Endothelial cell (in vitro differentiated cells): ENCODE data around the gene COL11A1. TPM values are rescaled to one million over a fixed set of nuclear protein-coding genes. Genes with fewer than 3 reads are reported as not detected.
"Not testable (repeated sequence)": the region's sequence is repeated elsewhere in the genome, so short reads cannot be mapped to it uniquely, and the experiment has no call there.

Source experiments
- DNase-seq: peaks from one replicate; pipeline ENCODE4 v3.0.0; 2021; ENCODE audit warnings: low spot score
- H3K27ac Mint-ChIP-seq: one replicate; pipeline ENCODE4 v1.8.0; 2021; ENCODE audit warnings: mixed read lengths, inconsistent platforms; ENCODE audit not compliant: unreplicated experiment
- H3K27me3 Mint-ChIP-seq: one replicate; pipeline ENCODE4 v1.8.0; 2021; ENCODE audit warnings: mild to moderate bottlenecking, moderate library complexity, mixed read lengths, inconsistent platforms; ENCODE audit not compliant: unreplicated experiment
- H3K36me3 Mint-ChIP-seq: one replicate; pipeline ENCODE4 v1.8.0; 2021; ENCODE audit warnings: mild to moderate bottlenecking, low read depth, mixed read lengths, inconsistent platforms; ENCODE audit not compliant: unreplicated experiment
- H3K4me1 Mint-ChIP-seq: one replicate; pipeline ENCODE4 v1.8.0; 2021; ENCODE audit warnings: mild to moderate bottlenecking, mixed read lengths, inconsistent platforms; ENCODE audit not compliant: unreplicated experiment
- H3K4me3 Mint-ChIP-seq: one replicate; pipeline ENCODE4 v1.8.0; 2021; ENCODE audit warnings: mild to moderate bottlenecking, mixed read lengths, inconsistent platforms; ENCODE audit not compliant: unreplicated experiment
- H3K9me3 Mint-ChIP-seq: one replicate; pipeline ENCODE4 v1.8.0; 2021; ENCODE audit warnings: mixed read lengths, inconsistent platforms; ENCODE audit not compliant: unreplicated experiment
- total RNA-seq: library from RNA; stranded (reverse); fragmentation: NEBNext Ultra II Directional; extraction: Animal tissue kit (Norgen Biotek cat#: 25700); gene quantifications from one replicate; pipeline ENCODE4 v1.2.1, GENCODE V29; 2021; ENCODE audit not compliant: unreplicated experiment
- TF ChIP-seq, protein P1 (sequence below): fragments of 200-600 bp; sonication (generic); IDR thresholded peaks from one replicate; pipeline ENCODE4 v1.5.0; 2021; ENCODE audit warnings: antibody characterized with exemption; ENCODE audit not compliant: unreplicated experiment

The COL11A1 gene
- total RNA-seq, 1 donor from 2014 or later: 9.2 TPM

DNA sequence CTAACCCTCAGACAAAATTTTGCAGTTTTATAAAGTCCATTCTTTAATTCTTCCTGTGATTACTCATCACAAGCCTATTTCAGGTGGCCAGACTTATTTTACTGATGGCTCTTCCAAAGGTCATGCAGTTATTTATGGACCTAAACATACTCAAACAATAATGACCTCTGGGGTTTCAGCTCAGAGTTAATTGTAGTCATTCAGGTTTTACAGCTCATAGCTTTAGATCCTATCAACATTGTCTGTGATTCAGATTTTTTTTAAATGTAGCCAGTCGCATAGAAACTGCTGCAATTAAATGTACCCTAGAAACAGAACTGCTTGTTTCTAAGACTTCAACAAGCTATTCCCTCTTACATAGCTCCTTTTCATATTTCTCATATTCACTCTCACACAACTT is 270.8 kb downstream of the COL11A1 start:
- no peak for DNase-seq
- H3K36me3 Mint-ChIP-seq: no peaks in the 10 kb centered on the region
- no peak overlapping the region for H3K27ac Mint-ChIP-seq
- no peaks in the 10 kb centered on the region for H3K4me1 Mint-ChIP-seq
- no peak overlapping the region for H3K4me3 Mint-ChIP-seq
- H3K27me3 Mint-ChIP-seq: peaks cover 3% of the 10 kb centered on the region
- peaks cover 6% of the 10 kb centered on the region for H3K9me3 Mint-ChIP-seq
- TF ChIP-seq, protein P1, sequence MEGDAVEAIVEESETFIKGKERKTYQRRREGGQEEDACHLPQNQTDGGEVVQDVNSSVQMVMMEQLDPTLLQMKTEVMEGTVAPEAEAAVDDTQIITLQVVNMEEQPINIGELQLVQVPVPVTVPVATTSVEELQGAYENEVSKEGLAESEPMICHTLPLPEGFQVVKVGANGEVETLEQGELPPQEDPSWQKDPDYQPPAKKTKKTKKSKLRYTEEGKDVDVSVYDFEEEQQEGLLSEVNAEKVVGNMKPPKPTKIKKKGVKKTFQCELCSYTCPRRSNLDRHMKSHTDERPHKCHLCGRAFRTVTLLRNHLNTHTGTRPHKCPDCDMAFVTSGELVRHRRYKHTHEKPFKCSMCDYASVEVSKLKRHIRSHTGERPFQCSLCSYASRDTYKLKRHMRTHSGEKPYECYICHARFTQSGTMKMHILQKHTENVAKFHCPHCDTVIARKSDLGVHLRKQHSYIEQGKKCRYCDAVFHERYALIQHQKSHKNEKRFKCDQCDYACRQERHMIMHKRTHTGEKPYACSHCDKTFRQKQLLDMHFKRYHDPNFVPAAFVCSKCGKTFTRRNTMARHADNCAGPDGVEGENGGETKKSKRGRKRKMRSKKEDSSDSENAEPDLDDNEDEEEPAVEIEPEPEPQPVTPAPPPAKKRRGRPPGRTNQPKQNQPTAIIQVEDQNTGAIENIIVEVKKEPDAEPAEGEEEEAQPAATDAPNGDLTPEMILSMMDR: no peak

DNA sequence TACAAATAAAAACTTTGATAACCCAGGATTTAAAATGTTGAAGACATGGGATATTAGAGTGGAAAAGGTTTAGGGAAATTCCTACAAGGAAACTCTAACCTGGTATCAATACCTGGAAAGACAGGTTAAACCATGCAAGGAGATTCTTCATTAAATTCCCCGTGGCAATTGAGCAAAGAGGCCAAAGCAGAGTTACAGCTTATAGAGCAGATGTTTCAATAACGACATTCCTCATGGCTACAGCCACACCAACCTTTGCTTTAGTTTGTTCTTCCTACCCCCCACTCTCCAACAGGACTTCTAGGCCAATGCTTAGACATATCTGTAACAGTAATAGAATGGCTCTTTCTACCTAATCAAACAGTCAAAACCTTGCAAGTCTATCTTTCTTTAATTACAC is 271.3 kb downstream of the COL11A1 start:
- TF ChIP-seq, protein P1: no peak
- Mint-ChIP-seq H3K4me3 (no peak overlapping the region), H3K4me1 (no peaks in the 10 kb centered on the region), H3K27ac (no peak overlapping the region), H3K27me3 (peaks cover 3% of the 10 kb centered on the region), H3K9me3 (peaks cover 6% of the 10 kb centered on the region), H3K36me3 (no peaks in the 10 kb centered on the region)
- DNase-seq: no peak

DNA sequence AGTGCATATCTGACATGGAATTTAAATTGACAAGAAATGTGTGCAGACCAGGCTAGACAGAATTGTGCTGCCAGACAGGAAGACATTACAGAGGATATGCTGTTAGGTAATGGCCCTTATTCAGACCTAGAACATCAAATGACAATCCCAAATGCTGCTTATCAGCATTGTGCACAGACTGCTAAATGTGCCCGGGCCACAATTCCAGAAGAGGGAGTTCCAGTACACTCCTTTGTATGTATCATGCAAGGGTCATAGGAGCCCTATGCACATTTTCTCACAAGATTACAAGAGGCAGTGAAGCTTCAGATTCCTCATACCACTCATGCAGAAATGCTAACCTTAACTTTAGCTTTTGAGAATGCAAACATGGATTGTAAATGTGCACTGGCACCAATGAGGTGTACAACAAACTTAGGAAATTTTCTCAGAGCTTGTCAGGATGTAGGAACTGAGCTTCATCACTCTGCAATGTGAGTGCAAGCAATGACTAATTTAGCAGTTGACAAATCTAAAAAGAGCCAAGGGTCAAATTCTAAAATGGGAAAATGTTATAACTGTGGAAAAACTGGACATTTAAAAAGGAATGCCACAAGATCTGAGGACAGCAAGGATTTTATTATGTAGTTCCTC is 273.5 kb downstream of the COL11A1 start:
- Mint-ChIP-seq H3K4me1 (no peaks in the 10 kb centered on the region), H3K27ac (no peak overlapping the region), H3K36me3 (no peaks in the 10 kb centered on the region), H3K9me3 (peaks cover 6% of the 10 kb centered on the region), H3K4me3 (no peak overlapping the region), H3K27me3 (peaks cover 3% of the 10 kb centered on the region)
- no peak for DNase-seq
- TF ChIP-seq, protein P1: no peak

DNA sequence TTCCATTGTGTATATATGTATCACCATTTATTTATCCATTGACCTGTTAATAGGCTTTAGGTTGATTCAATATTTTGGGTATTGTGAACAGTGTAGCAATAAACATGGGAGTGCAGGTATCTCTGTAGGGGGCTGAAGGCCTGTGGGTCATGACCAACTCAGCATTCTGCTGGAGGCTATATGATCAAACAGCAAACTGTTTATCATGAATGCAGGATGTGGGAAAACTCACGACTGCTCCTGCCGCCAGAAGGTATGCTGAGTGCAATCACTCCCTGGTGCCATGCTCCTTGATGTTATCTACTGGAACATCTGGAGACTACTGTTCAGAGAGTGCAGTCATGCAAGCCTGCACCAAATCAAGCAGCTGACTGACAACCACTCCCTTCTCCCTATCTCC is 275.2 kb downstream of the COL11A1 start:
- no peak for DNase-seq
- H3K27ac Mint-ChIP-seq: no peak overlapping the region
- H3K27me3 Mint-ChIP-seq: peaks cover 3% of the 10 kb centered on the region
- no peaks in the 10 kb centered on the region for H3K36me3 Mint-ChIP-seq
- peaks cover 6% of the 10 kb centered on the region for H3K9me3 Mint-ChIP-seq
- H3K4me1 Mint-ChIP-seq: no peaks in the 10 kb centered on the region
- TF ChIP-seq, protein P1: no peak
- no peak overlapping the region for H3K4me3 Mint-ChIP-seq

DNA sequence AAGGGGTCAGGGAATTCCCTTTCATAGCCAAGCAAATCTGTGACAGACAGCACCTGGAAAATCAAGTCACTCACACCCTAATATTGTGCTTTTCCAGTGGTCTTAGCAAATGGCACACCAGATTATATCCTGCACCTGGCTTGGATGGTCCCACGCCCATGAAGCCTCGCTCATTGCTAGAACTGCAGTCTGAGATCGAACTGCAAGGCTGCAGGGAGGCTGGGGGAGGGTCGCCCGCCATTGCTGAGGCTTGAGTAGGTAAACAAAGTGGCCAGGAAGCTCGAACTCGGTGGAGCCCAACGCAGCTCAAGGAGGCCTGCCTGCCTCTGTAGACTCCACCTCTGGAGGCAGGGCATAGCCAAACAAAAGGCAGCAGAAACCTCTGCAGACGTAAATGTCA is 281.6 kb downstream of the COL11A1 start:
- DNase-seq, H3K4me1 Mint-ChIP-seq, H3K27me3 Mint-ChIP-seq, H3K36me3 Mint-ChIP-seq, H3K4me3 Mint-ChIP-seq, H3K9me3 Mint-ChIP-seq, H3K27ac Mint-ChIP-seq: not testable (repeated sequence)
